Adipocyte (in vitro differentiated cells): ENCODE data around the gene MYO18A.
A peak's percentile ranks its signal among the peaks of the same experiment; 100 is the strongest.
"Not testable (repeated sequence)": the region's sequence is repeated elsewhere in the genome, so short reads cannot be mapped to it uniquely, and the experiment has no call there.

Experiments used
- DNase-seq: peaks from one replicate; pipeline ENCODE4 v3.0.0-alpha.2; 2015; ENCODE audit warnings: low read depth
- H3K27me3 ChIP-seq: replicated peaks from 2 replicates; pipeline ENCODE4 v1.7.0; 2013; ENCODE audit warnings: mild to moderate bottlenecking, low read length, moderate library complexity; ENCODE audit not compliant: control insufficient read depth, insufficient read depth
- H3K36me3 ChIP-seq: 2 replicates; pipeline ENCODE4 v1.7.0; 2013; ENCODE audit warnings: low read length, mild to moderate bottlenecking, moderate library complexity; ENCODE audit not compliant: control insufficient read depth, insufficient read depth, severe bottlenecking
- H3K4me1 ChIP-seq: 2 replicates; pipeline ENCODE4 v1.7.0; 2013; ENCODE audit warnings: mild to moderate bottlenecking, low read length, moderate library complexity; ENCODE audit not compliant: control insufficient read depth, insufficient read depth
- H3K4me3 ChIP-seq: 2 replicates; pipeline ENCODE4 v1.7.0; 2013; ENCODE audit warnings: mild to moderate bottlenecking, low read length, moderate library complexity
- H3K9ac ChIP-seq: 2 replicates; pipeline ENCODE4 v1.7.0; 2013; ENCODE audit warnings: mild to moderate bottlenecking, low read length, moderate library complexity
- H3K9me3 ChIP-seq: 2 replicates; pipeline ENCODE4 v1.7.0; 2013; ENCODE audit warnings: mild to moderate bottlenecking, low read length, moderate library complexity; ENCODE audit not compliant: control insufficient read depth

Gene MYO18A, protein sequence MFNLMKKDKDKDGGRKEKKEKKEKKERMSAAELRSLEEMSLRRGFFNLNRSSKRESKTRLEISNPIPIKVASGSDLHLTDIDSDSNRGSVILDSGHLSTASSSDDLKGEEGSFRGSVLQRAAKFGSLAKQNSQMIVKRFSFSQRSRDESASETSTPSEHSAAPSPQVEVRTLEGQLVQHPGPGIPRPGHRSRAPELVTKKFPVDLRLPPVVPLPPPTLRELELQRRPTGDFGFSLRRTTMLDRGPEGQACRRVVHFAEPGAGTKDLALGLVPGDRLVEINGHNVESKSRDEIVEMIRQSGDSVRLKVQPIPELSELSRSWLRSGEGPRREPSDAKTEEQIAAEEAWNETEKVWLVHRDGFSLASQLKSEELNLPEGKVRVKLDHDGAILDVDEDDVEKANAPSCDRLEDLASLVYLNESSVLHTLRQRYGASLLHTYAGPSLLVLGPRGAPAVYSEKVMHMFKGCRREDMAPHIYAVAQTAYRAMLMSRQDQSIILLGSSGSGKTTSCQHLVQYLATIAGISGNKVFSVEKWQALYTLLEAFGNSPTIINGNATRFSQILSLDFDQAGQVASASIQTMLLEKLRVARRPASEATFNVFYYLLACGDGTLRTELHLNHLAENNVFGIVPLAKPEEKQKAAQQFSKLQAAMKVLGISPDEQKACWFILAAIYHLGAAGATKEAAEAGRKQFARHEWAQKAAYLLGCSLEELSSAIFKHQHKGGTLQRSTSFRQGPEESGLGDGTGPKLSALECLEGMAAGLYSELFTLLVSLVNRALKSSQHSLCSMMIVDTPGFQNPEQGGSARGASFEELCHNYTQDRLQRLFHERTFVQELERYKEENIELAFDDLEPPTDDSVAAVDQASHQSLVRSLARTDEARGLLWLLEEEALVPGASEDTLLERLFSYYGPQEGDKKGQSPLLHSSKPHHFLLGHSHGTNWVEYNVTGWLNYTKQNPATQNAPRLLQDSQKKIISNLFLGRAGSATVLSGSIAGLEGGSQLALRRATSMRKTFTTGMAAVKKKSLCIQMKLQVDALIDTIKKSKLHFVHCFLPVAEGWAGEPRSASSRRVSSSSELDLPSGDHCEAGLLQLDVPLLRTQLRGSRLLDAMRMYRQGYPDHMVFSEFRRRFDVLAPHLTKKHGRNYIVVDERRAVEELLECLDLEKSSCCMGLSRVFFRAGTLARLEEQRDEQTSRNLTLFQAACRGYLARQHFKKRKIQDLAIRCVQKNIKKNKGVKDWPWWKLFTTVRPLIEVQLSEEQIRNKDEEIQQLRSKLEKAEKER (N-terminal part only)

GRCh38 chr17:29180034-29180787 lies at the start of gene MYO18A:
Gene MYO18A (minus strand): TSS chr17:29180398. CDS start chr17:29166940, 13,458 bp downstream.
- peak; percentile 94 for DNase-seq
- peak within 1 kb of the TSS; percentile 83 for H3K9ac ChIP-seq
- H3K4me3 ChIP-seq: peak within 1 kb of the TSS; percentile 80
- no peaks in the 10 kb centered on the region for H3K36me3 ChIP-seq
- no peaks in the 10 kb centered on the region for H3K9me3 ChIP-seq
- peaks cover 25% of the 10 kb centered on the region for H3K4me1 ChIP-seq
- no peaks in the 10 kb centered on the region for H3K27me3 ChIP-seq

DNA sequence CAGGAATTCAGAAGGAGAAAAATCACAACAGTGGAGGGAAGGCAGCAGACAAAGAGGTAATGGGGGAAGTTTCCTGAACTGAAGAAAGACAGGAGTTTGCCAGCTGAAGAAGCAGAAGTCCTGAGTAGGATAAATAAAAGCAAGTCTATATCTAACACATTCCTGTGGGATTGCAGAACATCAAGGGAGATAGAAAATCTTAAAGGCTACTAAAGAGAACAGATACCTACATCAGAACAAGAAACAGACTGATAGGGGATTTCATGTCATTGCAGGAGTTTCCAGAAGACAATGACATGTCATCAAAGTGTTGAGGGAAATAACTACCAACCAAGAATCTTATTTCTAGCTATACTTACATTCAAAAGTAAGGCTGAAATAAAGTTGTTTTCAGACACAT lies 45.2 kb upstream of the MYO18A start:
- Histone ChIP-seq H3K9ac (no peak overlapping the region), H3K9me3 (no peaks in the 10 kb centered on the region), H3K4me3 (no peak overlapping the region), H3K27me3 (no peaks in the 10 kb centered on the region), H3K36me3 (no peaks in the 10 kb centered on the region), H3K4me1 (no peaks in the 10 kb centered on the region)
- no peak for DNase-seq

GRCh38 chr17:29221338-29221737 lies 41.1 kb upstream of the MYO18A start:
- not testable (repeated sequence) for H3K36me3 ChIP-seq, DNase-seq, H3K4me1 ChIP-seq, H3K9me3 ChIP-seq, H3K4me3 ChIP-seq, H3K9ac ChIP-seq, H3K27me3 ChIP-seq

GRCh38 chr17:29219378-29220047 lies 39.3 kb upstream of the MYO18A start:
- no peaks in the 10 kb centered on the region for H3K27me3 ChIP-seq
- peaks cover 8% of the 10 kb centered on the region for H3K4me1 ChIP-seq
- H3K36me3 ChIP-seq: no peaks in the 10 kb centered on the region
- H3K9me3 ChIP-seq: no peaks in the 10 kb centered on the region
- DNase-seq: peak; percentile 98
- no peak overlapping the region for H3K4me3 ChIP-seq
- H3K9ac ChIP-seq: peak overlapping the region; percentile 57

GRCh38 chr17:29216856-29217255 lies 36.7 kb upstream of the MYO18A start:
- Histone ChIP-seq H3K36me3 (no peaks in the 10 kb centered on the region), H3K27me3 (no peaks in the 10 kb centered on the region), H3K4me1 (peaks cover 12% of the 10 kb centered on the region), H3K4me3 (no peak overlapping the region), H3K9ac (no peak overlapping the region), H3K9me3 (no peaks in the 10 kb centered on the region)
- no peak for DNase-seq

GRCh38 chr17:29216181-29216580 lies 36.0 kb upstream of the MYO18A start:
- Histone ChIP-seq H3K4me3 (no peak overlapping the region), H3K9me3 (no peaks in the 10 kb centered on the region), H3K36me3 (no peaks in the 10 kb centered on the region), H3K4me1 (peaks cover 12% of the 10 kb centered on the region), H3K27me3 (no peaks in the 10 kb centered on the region), H3K9ac (no peak overlapping the region)
- no peak for DNase-seq

DNA sequence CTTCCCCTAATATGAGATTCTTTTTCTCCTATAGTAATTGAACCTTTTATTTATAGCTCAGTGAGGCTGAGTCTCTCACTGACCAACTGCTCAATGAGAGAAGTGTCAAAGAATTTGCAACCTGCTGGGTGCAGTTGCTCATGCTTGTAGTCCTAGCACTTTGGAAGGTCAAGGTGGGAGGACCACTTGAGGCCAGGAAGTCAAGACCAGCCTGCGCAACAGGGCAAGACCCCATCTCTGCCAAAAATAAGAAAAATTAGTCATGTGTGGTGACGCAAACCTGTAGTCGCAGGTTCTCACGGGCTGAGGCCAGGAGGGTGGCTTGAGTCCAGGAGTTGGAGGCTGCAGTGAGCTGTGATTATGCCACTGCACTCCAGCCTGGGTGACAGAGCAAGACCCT lies 35.5 kb upstream of the MYO18A start:
- Histone ChIP-seq H3K4me3 (no peak overlapping the region), H3K9me3 (no peaks in the 10 kb centered on the region), H3K27me3 (no peaks in the 10 kb centered on the region), H3K9ac (no peak overlapping the region), H3K36me3 (no peaks in the 10 kb centered on the region), H3K4me1 (peaks cover 12% of the 10 kb centered on the region)
- DNase-seq: no peak

DNA sequence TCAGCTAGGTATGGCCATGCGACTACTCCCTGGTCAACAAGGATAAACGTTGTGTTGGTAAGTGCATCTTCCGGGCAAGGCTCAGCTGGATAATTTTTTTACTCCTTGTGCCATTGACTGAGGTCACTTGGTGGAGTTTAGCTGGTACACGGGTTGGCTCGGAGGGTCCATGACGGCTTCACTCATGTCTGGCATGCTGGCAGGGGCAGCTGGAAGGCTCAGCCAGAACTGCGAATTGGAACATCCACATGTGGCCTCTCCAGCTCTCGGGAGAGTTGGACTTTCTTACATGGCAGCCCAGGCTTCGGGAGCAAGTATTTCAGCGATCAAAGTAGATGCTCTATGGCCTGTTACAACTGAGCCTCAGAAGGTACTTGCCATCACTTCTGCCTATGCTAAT lies 35.0 kb upstream of the MYO18A start:
- no peak for DNase-seq
- no peaks in the 10 kb centered on the region for H3K36me3 ChIP-seq
- no peak overlapping the region for H3K4me3 ChIP-seq
- peaks cover 12% of the 10 kb centered on the region for H3K4me1 ChIP-seq
- H3K27me3 ChIP-seq: no peaks in the 10 kb centered on the region
- H3K9me3 ChIP-seq: no peaks in the 10 kb centered on the region
- no peak overlapping the region for H3K9ac ChIP-seq

GRCh38 chr17:29214215-29215146 lies 34.3 kb upstream of the MYO18A start:
- no peak for DNase-seq
- Histone ChIP-seq H3K4me1 (peaks cover 10% of the 10 kb centered on the region), H3K36me3 (no peaks in the 10 kb centered on the region), H3K4me3 (no peak overlapping the region), H3K27me3 (no peaks in the 10 kb centered on the region), H3K9me3 (no peaks in the 10 kb centered on the region), H3K9ac (no peak overlapping the region)
